Activated T-helper 1 cell treated with anti-CD3 and anti-CD28 coated beads, Interleukin-2, amount 50 U/mL, for 16 hours (primary cell): ENCODE data around the gene MFN1.
A peak's percentile ranks its signal among the peaks of the same experiment; 100 is the strongest.
"Not testable (repeated sequence)": the region's sequence is repeated elsewhere in the genome, so short reads cannot be mapped to it uniquely, and the experiment has no call there.

ENCODE experiments used
- DNase-seq, 2 donors: peaks; one replicate each; pipeline ENCODE4 v3.0.0-alpha.2; 2020; ENCODE audit warnings: low read depth in 1 of 2, low spot score in 1 of 2

MFN1 gene

GRCh38 chr3:179347345-179348194, at the start of gene MFN1:
MFN1 (plus strand) TSS chr3:179347709; CDS start chr3:179348852, 1,143 bp downstream.
- DNase-seq, result peak; percentile 67 to 82

- no peak for DNase-seq
Observed at GRCh38 chr3:179297971-179298725, 49.4 kb upstream of the MFN1 start.

- DNase-seq, result no peak
Observed at GRCh38 chr3:179299316-179299715, 48.2 kb upstream of the MFN1 start.

- DNase-seq, result no peak
Observed at GRCh38 chr3:179299999-179300613, 47.4 kb upstream of the MFN1 start.

- DNase-seq, result no peak
Observed at GRCh38 chr3:179301645-179302044, 45.9 kb upstream of the MFN1 start.

GRCh38 chr3:179302111-179302510, 45.4 kb upstream of the MFN1 start:
- DNase-seq, result no peak

GRCh38 chr3:179304605-179305004, 42.9 kb upstream of the MFN1 start:
- no peak for DNase-seq

GRCh38 chr3:179307362-179307761, 40.1 kb upstream of the MFN1 start:
- DNase-seq, result not testable (repeated sequence)

- DNase-seq, result no peak
Observed at GRCh38 chr3:179308001-179308400, 39.5 kb upstream of the MFN1 start.

GRCh38 chr3:179309225-179310078, 38.1 kb upstream of the MFN1 start:
- no peak for DNase-seq

- no peak for DNase-seq
Observed at GRCh38 chr3:179318876-179319275, 28.6 kb upstream of the MFN1 start.

GRCh38 chr3:179321668-179322285, 25.7 kb upstream of the MFN1 start:
- no peak for DNase-seq

- peak; percentile 61 to 82 for DNase-seq
Observed at GRCh38 chr3:179322286-179323196, 25.0 kb upstream of the MFN1 start, which contains the start of gene ZNF639. ZNF639 (plus strand) TSS chr3:179323031; CDS start chr3:179328294, 5,263 bp downstream.

GRCh38 chr3:179323197-179324110, 24.1 kb upstream of the MFN1 start:
- DNase-seq, result peak; percentile 30 to 36

- DNase-seq, result no peak
Observed at GRCh38 chr3:179324270-179324754, 23.2 kb upstream of the MFN1 start.

- DNase-seq, result no peak
Observed at GRCh38 chr3:179330438-179330837, 17.1 kb upstream of the MFN1 start.

GRCh38 chr3:179332240-179332639, 15.3 kb upstream of the MFN1 start:
- no peak for DNase-seq

- no peak for DNase-seq
Observed at GRCh38 chr3:179333084-179333483, 14.4 kb upstream of the MFN1 start.
